Suprapubic skin (tissue), 4 donors: ENCODE data around the gene RHOF. TPM values are rescaled to one million over a fixed set of nuclear protein-coding genes. Genes with fewer than 3 reads are reported as not detected.

ENCODE experiments used
- DNase-seq, 2 donors: peaks; one replicate each; pipeline ENCODE4 v3.0.0-alpha.2; 2019; ENCODE audit warnings: low spot score in 2 of 2
- H3K27ac ChIP-seq: fragments of 200-600 bp; sonication (generic); one replicate; pipeline ENCODE4 v1.5.1; 2019
- H3K27me3 ChIP-seq: fragments of 200-600 bp; sonication (generic); one replicate; pipeline ENCODE4 v1.5.1; 2019
- H3K36me3 ChIP-seq: fragments of 200-600 bp; sonication (generic); one replicate; pipeline ENCODE4 v1.5.1; 2019
- H3K4me1 ChIP-seq: fragments of 200-600 bp; sonication (generic); one replicate; pipeline ENCODE4 v1.5.1; 2019
- H3K4me3 ChIP-seq: fragments of 200-600 bp; sonication (generic); one replicate; pipeline ENCODE4 v1.5.1; 2019; ENCODE audit warnings: mild to moderate bottlenecking
- H3K9me3 ChIP-seq: fragments of 200-600 bp; sonication (generic); one replicate; pipeline ENCODE4 v1.5.1; 2019
- CTCF ChIP-seq, 2 donors: fragments of 200-600 bp in 1 of 2; fragments of 450-650 bp in 1 of 2; sonication (generic) in 1 of 2; IDR thresholded peaks; one replicate each; pipeline ENCODE4 v1.5.1; 2016 to 2019; ENCODE audit warnings: antibody characterized with exemption in 2 of 2, mild to moderate bottlenecking in 1 of 2, moderate library complexity in 1 of 2
- EP300 ChIP-seq: sonication (generic); formaldehyde crosslinking; IDR thresholded peaks from one replicate; pipeline ENCODE4 v1.6.1; 2017; ENCODE audit warnings: antibody characterized with exemption
- POLR2A ChIP-seq, 2 donors: fragments of 450-650 bp; IDR thresholded peaks; one replicate each; pipeline ENCODE4 v1.6.1; 2017; ENCODE audit warnings: antibody characterized with exemption in 2 of 2, mild to moderate bottlenecking in 2 of 2, moderate library complexity in 2 of 2
- POLR2AphosphoS5 ChIP-seq, 3 donors: sonication (generic); formaldehyde crosslinking; IDR thresholded peaks; one replicate each; pipeline ENCODE4 v1.6.1; 2017; ENCODE audit warnings: antibody characterized with exemption in 3 of 3
- WGBS: methylation state at CpG from one replicate; pipeline ENCODE4 v1.1.5; 2018; 5-methylcytosine and 5-hydroxymethylcytosine counted together
- total RNA-seq, 4 donors: library from RNA; depleted of rRNA; stranded (reverse); fragments of >200 nt; gene quantifications; one replicate each; pipeline ENCODE4 v1.1.0, GENCODE V29; 2016

RHOF gene
- total RNA-seq, 4 donors from 2014 or later: 6.6 to 20.4 (median 17.5) TPM

- Histone ChIP-seq H3K9me3 (no peaks in the 10 kb centered on the region), H3K27ac (no peak overlapping the region), H3K36me3 (peaks cover 82% of the 10 kb centered on the region), H3K27me3 (no peaks in the 10 kb centered on the region), H3K4me1 (no peaks in the 10 kb centered on the region), H3K4me3 (no peak overlapping the region)
- WGBS: 91% methylated on average over 27 of the region's 36 CpGs
- DNase-seq: no peak
- TF ChIP-seq EP300: no peak
- TF ChIP-seq POLR2A (IDR thresholded peaks at IDR 0.05): no peak
Observed at GRCh38 chr12:121823101-121823726, 29.7 kb upstream of the RHOF start.

- TF ChIP-seq POLR2A (IDR thresholded peaks at IDR 0.05) (no peak), CTCF (IDR thresholded peaks at IDR 0.05) (no peak), POLR2AphosphoS5 (IDR thresholded peaks at IDR 0.05) (no peak), EP300 (no peak)
- 88% methylated on average over 31 of the region's 39 CpGs for WGBS
- no peak overlapping the region for H3K4me3 ChIP-seq
- H3K36me3 ChIP-seq: peaks cover 82% of the 10 kb centered on the region
- no peaks in the 10 kb centered on the region for H3K9me3 ChIP-seq
- H3K27ac ChIP-seq: no peak overlapping the region
- no peaks in the 10 kb centered on the region for H3K4me1 ChIP-seq
- no peaks in the 10 kb centered on the region for H3K27me3 ChIP-seq
- no peak for DNase-seq
Observed at GRCh38 chr12:121822393-121823100, 29.1 kb upstream of the RHOF start.

GRCh38 chr12:121820056-121820455 is 26.6 kb upstream of the RHOF start:
- peaks cover 94% of the 10 kb centered on the region for H3K36me3 ChIP-seq
- 95% methylated on average over 5 of the region's 7 CpGs for WGBS
- H3K4me1 ChIP-seq: no peaks in the 10 kb centered on the region
- no peak overlapping the region for H3K27ac ChIP-seq
- H3K27me3 ChIP-seq: no peaks in the 10 kb centered on the region
- DNase-seq: no peak
- TF ChIP-seq CTCF (IDR thresholded peaks at IDR 0.05): no peak
- TF ChIP-seq POLR2A (IDR thresholded peaks at IDR 0.05): no peak
- TF ChIP-seq POLR2AphosphoS5 (IDR thresholded peaks at IDR 0.05): no peak
- TF ChIP-seq EP300: no peak
- no peak overlapping the region for H3K4me3 ChIP-seq
- H3K9me3 ChIP-seq: no peaks in the 10 kb centered on the region

- Histone ChIP-seq H3K36me3 (peaks cover 100% of the 10 kb centered on the region), H3K4me3 (no peak overlapping the region), H3K27me3 (no peaks in the 10 kb centered on the region), H3K27ac (no peak overlapping the region), H3K9me3 (no peaks in the 10 kb centered on the region), H3K4me1 (no peaks in the 10 kb centered on the region)
- WGBS: 89% methylated on average over 19 of the region's 22 CpGs
- no peak for TF ChIP-seq EP300
- TF ChIP-seq POLR2AphosphoS5 (IDR thresholded peaks at IDR 0.05): no peak
- TF ChIP-seq POLR2A (IDR thresholded peaks at IDR 0.05): no peak
- TF ChIP-seq CTCF (IDR thresholded peaks at IDR 0.05): no peak
- no peak for DNase-seq
Observed at GRCh38 chr12:121819212-121819949, 25.9 kb upstream of the RHOF start.

GRCh38 chr12:121817648-121818043 is 24.2 kb upstream of the RHOF start:
- no peaks in the 10 kb centered on the region for H3K27me3 ChIP-seq
- peaks cover 11% of the 10 kb centered on the region for H3K4me1 ChIP-seq
- 94% methylated on average over 18 of the region's 18 CpGs for WGBS
- no peak for DNase-seq
- H3K27ac ChIP-seq: no peak overlapping the region
- TF ChIP-seq POLR2AphosphoS5 (IDR thresholded peaks at IDR 0.05) (no peak), POLR2A (IDR thresholded peaks at IDR 0.05) (no peak), EP300 (no peak), CTCF (IDR thresholded peaks at IDR 0.05) (no peak)
- no peaks in the 10 kb centered on the region for H3K9me3 ChIP-seq
- H3K4me3 ChIP-seq: no peak overlapping the region
- peaks cover 88% of the 10 kb centered on the region for H3K36me3 ChIP-seq
